ENCODE results near the gene BBX.

- TF ChIP-seq ZNF740 (CRISPR knock-in tag; IDR thresholded peaks at IDR 0.05) (no peak), YY1 (IDR thresholded peaks at IDR 0.05; ENCODE audit: insufficient read depth, insufficient replicate concordance, low read depth, low read length) (no peak), PITX1 (CRISPR knock-in tag; IDR thresholded peaks at IDR 0.05) (no peak)
Measured at GRCh38 chr3:107791450-107791849, 268.7 kb downstream of the BBX start.
